ENCODE data around the gene AKAP1.
"Not testable (repeated sequence)": the region's sequence is repeated elsewhere in the genome, so short reads cannot be mapped to it uniquely, and the experiment has no call there.

AKAP1 gene

DNA sequence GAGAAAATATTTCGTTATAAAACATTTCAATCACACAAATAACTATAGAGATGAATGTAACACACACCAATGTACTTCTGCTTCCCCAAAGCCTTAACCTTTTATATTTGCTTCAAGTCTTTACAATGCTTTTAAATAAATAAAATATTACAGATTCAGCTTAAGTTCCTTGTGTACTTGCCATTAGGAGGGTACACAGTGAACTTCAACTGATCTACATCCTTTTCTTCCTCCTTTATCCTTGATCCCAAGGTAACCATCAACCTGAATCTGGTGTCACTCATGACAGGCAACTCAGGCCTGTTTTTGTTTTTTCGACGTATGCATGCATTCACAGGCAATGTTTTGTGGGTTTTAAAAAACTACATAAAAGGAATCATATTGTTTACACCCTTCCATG, 9.3 kb upstream of the AKAP1 start:
- DNase-seq: no peak

DNA sequence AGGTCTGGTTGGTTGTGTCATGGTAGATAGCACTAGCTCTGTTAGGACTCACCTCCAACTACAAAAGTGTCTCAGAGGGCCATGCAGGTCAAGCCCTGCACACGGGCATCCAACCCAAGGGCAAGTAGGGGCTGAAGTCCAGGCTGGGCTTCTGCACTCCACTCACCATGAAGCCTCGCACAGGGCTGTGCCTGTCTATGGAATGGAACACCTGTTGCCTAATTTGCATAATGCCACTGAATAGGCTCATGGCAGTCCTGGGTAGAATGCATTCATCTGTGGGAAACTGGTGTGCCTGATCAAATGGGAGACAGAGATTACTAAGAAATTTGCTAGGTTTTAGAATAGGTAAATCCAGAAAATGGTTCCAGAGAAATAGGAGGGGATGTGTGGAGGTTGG, 8.0 kb upstream of the AKAP1 start:
- DNase-seq: no peak

DNA sequence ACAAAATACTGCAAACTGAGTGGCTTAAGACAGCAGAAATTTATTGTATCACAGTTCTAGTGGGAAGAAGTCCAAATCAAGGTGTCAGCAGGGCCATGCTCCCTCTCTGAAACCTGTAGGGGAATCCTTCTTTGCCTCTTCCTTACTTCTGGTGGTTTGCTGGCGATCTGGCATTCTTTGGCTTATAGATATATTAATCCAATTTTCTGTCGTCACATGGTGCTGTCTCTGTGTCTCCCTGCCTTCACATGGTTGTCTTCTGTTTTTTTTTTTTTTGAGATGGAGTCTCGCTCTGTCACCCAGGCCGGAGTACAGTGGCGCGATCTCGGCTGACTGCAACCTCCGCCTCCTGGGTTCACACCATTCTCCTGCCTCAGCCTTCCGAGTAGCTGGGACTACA, 6.8 kb upstream of the AKAP1 start:
- no peak for DNase-seq

DNA sequence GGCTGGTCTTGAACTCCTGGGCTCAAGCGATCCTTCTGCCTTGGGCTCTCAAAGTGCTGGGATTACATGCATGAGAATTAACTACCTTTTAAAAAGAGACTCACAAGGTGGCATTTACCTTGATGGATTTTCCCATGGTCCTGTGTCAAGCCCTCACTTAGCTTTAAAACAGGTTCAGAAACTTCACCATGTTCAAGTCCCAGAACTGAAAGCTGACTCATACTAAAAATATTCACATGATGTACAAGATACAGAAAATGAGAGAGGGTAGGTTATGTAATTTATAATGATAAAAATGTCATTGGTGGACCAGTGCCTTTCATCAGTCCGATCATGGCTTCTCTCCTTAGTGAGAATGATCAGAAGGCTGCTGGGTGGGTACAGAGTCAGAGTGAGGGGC, 4.3 kb upstream of the AKAP1 start:
- no peak for DNase-seq

DNA sequence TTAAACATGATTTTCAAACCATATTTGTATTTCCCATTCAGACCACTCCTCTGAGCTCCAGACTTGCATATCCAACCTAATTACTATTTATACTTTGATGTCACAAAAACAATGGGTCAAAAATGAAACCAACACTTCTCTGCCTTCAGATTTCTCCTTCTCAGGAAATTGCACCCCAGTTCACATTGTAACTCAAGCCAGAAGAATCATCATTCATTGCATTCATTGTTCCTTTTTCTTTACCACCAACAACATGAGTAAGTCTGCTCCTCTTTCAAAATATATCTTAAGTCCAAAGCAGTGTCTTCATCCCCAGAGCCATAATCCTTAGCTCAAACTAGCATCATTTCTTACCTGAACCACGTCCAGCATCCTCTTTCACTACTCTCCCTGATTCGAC, 2.6 kb upstream of the AKAP1 start:
- DNase-seq: no peak

DNA sequence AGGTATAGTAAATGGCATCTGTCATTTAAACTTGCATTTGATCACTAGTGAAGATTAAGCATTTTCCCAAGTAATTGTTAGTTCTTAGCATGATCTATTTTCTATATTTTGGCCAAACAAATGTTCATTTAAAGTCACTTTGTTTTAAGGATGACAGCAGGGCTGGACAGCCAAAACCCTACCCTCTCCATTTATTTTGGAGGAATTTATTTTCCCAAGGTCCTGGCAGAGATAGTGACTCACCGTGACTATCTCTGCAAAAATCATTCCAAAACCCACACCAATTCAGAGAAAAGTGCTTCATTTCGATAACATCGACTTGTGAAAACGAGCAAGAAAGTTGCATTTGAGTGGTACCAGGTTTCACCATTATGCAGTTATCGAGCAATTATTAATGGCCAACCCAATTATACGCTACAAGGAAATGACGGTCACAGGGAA, 665 bp upstream of the AKAP1 start:
- DNase-seq: no peak

DNA sequence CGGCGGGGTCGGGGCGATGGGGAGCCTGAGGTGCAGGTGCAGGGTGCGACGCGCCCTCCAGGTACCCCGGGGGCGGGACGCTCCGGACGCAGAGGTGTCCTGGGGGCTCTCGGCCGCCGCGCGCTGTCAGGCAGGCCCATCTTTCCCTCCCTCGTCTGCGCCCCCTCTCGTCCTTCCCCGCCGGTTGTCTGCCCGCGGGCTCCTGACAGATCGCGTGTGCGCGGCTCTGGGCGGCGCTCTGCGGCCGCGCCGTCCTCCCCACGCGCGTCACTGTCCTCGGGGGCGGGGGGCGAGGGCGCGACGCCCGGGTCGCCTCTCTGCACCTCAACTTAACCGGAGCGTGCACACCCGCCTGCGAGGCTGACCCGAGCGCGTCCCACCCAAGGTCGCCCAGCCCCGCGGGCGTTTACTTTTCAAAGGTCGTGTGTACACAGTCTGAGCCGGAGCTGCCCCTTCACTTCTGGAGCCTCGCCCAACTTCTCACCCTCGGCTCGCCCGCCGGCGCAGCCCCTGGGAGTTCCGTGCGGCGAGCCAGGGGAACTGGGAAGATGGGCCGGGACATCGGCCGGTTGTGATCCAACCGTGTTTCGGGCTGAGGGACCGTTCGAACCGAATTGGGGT, 512 bp downstream of the AKAP1 start:
- peak; percentile 63 to 66 for DNase-seq

DNA sequence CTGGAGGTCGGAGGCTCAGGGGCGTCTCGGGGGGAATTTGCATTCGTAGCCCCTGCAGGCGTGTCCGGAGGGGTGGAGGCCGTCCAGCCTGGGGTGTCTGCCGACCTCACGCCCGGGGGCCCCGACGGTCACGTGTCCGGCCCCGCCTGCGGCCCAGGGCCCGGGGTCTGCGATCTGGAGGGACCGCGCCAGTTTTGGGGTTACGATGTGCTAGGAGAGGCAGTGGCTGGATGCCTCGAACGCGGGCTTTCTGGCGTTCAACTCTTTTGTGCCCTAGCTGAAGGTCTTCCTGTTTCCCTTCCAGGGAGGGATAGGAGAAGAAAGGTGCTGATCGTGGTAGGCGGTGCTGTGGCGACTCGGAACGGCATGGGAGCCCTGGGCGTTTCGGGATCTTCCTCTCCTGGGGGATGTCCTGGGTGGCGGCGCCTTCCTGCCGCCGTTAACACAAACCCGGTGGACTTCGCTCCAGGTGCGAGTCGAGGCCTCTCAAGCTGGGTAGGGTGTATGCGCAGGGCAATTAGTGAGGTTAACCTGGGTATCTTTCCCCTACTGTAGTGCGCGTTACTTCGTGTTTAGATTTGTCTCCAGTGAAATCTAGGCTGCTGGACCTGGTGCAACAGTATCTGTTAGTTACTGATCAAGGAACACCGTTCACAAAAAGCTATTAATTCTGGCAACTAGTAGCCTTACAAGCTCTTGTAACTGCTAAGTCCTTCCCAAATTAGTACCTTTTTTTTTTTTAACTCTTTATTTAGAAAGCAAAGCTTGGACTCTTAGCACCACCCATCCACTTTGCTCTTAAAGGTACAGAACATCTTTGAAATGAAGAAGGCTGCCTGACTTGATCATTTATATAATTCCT, 1.3 kb downstream of the AKAP1 start:
- peak in 1 of 2 donors; percentile 16 for DNase-seq

DNA sequence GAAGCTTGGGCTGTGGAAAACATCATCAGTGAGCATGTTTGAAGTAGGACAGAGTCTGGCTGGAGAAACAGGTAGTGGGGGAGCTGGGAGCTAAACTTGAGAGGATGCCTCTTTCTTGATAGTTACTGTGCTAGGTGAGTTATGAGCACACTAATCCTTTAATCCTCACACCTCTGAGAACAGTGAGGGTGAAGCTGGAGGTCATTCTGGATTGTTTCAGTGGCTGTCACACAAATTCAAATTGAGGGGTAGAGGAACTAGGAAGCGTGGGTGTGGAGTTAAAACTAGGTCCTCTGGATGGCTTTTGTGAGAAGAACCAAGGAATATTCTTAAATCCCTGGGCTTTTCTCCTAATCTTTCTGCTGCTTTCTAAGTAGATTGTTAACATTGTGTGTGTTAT, 3.3 kb downstream of the AKAP1 start:
- no peak for DNase-seq

DNA sequence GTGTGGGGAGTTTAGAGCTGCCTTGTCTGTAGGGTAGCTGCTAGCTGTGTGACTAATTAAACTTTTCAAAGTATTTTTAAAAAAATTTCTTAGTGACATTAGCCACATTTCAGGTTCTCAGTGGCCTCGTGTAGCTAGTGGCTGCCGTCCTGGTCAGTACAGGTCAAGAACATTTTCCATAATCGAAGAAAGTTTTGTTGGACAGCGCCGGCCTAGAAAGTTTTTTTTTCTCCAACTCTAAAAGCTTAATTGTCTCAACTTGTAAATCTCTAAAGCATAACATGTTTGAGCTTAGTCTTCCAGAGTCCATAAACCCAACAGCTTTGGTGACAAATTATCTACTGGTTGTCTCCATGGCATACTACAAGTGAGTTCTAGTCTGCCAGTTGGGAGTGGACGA, 4.3 kb downstream of the AKAP1 start:
- no peak for DNase-seq

DNA sequence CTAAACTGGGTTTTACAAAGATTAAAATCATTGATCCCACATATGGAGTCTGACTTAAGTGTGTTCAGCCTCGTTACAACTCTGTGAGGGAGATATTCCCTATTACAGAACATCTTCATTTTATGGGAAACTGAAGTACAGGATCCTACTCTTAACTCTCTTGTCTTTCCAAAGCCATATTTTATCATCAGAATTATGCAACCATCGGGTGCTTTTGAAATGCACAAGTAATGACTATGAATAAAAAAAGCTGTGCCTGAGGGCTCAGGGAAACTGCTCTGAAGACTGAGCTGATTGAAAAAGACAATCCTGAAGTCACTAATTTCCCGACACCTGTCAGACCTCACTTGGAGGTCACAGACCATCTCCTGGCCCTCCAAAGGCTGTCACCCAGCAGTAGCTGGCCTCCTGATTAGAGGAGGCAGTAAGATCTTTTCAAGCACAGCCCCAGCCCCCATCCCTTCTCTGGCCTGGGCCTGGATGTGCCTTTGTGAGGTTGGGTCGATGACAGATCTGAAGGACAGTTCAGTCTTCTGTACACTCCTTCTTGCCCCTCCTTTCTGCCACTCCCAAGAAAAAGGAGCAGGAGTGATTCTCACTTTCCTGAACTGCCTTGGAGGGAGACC, 5.6 kb downstream of the AKAP1 start:
- DNase-seq: no peak

DNA sequence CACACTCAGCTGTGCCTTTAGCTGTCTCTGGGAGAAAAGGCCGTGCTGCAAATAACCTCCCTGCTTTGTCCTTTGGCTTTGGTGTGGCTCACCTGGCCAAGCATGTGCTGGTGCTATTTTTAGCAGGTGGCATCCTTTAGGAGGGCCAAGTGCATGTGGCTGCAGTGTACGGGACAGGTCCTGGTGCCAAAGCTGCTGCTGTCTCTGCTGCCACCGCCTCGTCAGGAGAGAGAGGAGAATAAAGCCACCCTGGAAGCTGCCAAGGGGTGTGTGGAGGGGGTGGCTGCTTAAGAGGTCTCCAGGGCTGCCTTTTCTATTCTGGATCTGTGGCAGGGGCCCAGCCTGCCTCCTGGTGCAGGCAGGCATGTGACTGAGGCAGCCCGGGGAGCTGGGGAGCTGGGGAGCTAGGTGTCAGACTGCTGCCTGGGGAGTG, 6.2 kb downstream of the AKAP1 start:
- DNase-seq: no peak

DNA sequence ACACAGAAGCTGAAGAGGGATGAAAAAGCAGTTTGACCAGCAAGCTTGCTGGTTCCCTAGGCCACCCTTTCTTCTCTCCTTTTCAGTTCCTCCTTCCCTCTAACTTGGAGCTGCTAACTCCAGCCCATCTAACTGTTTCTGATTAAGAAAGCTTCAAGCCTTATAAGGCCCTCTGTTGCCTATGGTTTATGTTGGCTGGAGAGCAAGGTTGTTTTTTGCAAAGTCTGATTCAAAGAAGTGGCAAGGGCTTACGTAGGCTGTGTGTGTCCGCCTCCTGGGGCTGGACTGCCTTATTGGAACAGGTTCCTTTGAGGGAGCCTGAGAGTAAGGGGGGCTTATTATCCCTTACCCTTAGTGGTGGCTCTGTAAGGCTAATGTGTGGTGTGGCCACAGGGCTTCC, 7.1 kb downstream of the AKAP1 start:
- DNase-seq: no peak

DNA sequence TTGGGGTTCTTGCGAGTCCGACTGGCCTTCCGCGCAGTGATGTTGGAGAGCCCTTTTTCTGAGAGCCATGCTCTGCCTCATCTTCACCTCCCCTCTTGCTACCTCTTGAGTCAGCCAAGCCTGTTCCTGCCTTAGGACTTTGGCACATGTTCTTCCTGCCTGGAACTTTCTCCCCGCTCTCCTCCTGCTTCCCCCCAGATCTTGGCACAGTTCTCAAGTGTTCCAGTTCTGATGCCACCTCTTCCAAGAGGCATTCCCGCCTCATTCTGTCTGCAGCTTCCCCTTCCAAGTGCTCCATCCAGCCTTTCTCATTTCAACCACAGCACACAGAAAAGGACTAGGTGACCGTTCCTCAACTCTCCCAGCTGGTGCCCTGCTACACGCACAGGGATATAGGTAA, 7.7 kb downstream of the AKAP1 start:
- no peak for DNase-seq

DNA sequence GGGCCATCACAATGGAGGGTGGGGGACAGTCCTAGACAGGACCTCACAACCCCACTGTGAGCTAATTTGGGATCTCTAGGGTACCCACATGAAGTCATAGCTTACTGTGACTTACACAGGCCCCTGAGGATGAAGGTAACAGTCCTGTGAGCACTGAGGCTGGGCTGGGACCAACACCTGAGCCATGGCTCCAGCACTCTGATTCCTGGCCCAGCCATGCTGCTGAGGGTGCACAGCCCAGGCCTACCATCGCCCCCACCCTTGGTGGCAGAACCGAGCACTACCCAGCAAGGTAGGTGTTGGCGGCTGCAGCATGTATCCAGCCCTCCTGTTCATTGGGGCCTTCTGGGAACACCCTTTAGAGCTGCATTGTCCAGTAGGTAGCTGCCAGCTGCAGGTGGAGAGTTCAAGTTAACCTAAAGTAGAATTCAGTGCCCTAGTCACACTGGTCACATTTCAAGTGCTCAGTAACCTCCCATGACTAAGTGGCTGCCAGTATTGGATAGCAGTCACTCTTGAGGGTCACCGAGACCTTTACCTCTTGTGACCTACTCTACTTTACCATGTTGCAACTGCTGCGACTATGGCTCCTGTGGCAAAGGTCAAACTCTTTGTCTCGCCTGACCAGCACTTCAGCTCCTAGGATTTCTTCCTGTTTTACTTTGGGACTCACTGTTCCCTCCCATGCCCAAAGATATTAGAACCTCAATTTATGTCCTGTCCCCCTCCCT, 11.6 kb downstream of the AKAP1 start:
- no peak for DNase-seq

DNA sequence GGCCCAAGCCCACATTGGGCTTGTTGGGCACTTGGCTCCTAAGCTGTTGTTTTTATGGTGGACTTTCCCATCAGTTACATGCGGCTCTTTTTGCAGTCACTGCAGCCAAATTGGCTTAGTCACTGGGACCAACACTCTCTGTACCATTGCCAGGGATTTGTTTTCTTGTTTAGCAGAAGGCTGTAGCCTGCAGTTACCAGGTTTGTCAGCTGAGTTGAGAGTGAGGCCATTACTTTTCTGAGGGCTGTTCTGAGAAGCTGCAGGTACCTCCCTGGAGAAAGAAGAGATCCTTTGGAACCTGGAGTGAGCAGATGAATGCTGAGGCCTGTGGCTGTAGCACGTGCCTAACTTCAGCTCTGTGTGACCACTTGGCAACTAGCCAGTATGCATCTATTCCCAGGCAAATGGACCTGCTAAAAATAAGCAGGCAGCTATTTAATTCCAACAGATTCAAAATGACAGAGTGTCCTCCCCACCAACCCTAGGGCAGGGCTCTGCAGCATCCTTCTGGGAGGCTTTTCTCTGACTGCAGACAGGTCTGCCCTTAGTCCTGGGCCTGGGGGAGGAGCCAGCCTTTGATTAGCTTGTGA, 12.9 kb downstream of the AKAP1 start:
- no peak for DNase-seq

DNA sequence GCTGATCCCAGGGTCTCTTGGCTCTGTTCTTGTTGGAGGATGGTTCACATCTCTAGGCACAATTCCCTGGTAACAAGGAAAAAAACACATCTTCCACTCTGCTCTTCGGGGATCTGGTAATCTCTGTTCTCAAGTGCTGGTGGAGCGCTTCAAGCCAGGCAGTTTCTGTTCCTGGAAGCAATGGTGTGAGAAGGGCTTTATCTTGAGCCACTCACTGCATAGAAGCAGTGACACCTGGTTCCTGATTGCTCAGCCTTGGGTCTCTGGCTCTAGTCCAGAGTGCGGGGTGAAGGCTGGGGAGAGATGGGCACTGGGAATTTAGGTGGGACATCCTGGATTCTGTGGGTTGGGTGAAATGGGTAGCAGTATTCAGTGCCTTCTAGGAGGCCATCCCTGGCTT, 14.1 kb downstream of the AKAP1 start:
- no peak for DNase-seq

DNA sequence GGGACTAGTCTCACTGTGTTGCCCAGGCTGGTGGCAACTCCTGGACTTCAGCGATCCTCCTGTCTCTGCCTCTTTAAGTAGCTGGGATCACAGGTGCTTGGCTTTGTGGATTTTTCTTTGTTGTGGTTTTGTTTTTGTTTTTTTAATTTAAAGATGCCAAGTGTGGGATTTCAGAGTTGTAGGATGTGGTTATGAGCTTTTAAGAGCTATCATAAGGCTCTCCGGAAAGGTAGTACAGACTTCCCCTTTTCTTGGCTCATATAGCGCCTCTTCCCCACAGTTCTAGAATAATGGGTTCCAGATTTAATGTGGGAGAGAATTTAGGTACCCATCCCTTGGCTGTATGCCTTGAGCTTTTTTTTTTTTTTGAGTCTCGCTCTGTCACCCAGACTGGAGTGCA, 17.1 kb downstream of the AKAP1 start:
- no peak for DNase-seq

DNA sequence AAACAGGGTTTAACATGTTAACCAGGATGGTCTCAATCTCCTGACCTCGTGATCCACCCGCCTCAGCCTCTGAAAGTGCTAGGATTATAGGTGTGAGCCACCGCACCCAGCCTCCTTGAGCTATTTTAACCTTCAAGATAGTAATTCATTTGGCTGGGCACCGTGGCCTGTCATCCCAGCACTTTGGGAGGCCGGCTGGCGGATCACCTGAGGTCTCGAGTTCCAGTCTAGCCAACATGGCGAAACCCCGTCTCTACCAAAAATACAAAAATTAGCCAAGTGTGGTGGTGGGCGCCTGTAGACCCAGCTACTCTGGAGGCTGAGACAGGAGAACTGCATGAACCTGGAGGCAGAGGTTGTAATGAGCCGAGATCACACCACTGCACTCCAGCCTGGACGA, 17.6 kb downstream of the AKAP1 start:
- not testable (repeated sequence) for DNase-seq

DNA sequence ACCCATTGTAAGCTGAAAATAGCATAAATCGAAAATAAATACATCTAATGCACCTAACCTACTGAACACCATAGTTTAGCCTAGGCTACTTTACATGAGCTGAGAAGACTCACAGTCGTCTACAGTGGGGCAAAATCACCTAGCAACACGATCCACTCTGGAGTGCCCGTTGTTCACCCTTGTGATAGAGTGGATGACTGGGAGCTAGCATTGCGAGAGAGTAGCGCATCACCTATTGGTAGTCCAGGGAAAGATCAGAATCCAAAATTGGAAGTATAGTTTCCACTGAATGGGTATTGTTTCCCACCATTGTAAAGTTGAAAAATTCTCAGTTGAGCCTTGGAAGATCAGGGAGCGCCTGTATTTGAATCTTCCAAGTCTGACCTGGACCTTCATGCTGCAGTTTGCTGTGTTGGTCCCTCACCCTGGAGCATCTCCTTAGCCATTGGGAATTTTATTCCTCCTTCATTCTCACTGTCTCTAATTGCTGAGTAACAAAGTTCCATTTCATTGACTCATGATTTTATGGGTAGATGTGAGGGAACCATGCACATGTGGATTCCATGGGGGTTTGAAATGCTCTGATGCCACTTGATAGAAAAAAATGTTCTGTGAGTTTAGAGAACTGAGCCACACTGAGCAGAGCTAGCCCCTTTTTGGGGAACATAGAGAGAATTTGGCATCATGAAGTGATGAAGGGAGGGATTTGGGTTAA, 19.6 kb downstream of the AKAP1 start:
- DNase-seq: no peak

DNA sequence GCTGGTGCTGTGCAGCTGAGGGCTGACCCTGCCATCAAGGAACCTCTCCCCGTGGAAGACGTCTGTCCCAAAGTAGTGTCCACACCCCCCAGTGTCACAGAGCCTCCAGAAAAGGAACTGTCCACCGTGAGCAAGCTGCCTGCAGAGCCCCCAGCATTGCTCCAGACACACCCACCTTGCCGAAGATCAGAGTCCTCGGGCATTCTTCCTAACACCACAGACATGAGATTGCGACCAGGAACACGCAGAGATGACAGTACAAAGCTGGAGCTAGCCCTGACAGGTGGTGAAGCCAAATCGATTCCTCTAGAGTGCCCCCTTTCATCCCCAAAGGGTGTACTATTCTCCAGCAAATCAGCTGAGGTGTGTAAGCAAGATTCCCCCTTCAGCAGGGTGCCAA, 20.5 kb downstream of the AKAP1 start:
- no peak for DNase-seq

DNA sequence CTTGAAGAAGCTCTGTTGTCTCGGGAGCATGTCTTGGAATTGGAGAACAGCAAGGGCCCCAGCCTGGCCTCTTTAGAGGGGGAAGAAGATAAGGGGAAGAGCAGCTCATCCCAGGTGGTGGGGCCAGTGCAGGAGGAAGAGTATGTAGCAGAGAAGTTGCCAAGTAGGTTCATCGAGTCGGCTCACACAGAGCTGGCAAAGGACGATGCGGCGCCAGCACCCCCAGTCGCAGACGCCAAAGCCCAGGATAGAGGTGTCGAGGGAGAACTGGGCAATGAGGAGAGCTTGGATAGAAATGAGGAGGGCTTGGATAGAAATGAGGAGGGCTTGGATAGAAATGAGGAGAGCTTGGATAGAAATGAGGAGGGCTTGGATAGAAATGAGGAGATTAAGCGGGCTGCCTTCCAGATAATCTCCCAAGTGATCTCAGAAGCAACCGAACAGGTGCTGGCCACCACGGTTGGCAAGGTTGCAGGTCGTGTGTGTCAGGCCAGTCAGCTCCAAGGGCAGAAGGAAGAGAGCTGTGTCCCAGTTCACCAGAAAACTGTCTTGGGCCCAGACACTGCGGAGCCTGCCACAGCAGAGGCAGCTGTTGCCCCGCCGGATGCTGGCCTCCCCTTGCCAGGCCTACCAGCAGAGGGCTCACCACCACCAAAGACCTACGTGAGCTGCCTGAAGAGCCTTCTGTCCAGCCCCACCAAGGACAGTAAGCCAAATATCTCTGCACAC, 21.2 kb downstream of the AKAP1 start:
- DNase-seq: no peak
